Stimulated activated CD4-positive, alpha-beta T cell treated with anti-CD3 and anti-CD28 coated beads, Interleukin-1b, Interleukin-23, amount 100 ng/mL, for 4 hours (primary cell): ENCODE measurements around the gene WNT9A.

Experiments
- DNase-seq, 2 donors: peaks; one replicate each; pipeline ENCODE4 v3.0.0-alpha.2; 2020; ENCODE audit warnings: low read depth in 2 of 2

WNT9A gene

GRCh38 chr1:227924168-227924832, 23.4 kb downstream of the WNT9A start:
- DNase-seq: no peak

- no peak for DNase-seq
Measured at GRCh38 chr1:227923353-227924167, 24.2 kb downstream of the WNT9A start.

- no peak for DNase-seq
Measured at GRCh38 chr1:227922501-227923352, 25.0 kb downstream of the WNT9A start.

- DNase-seq: no peak
Measured at GRCh38 chr1:227921461-227922185, 26.1 kb downstream of the WNT9A start.

GRCh38 chr1:227920896-227921295, 26.8 kb downstream of the WNT9A start:
- no peak for DNase-seq

- no peak for DNase-seq
Measured at GRCh38 chr1:227920426-227920825, 27.3 kb downstream of the WNT9A start.

- no peak for DNase-seq
Measured at GRCh38 chr1:227919906-227920305, 27.8 kb downstream of the WNT9A start.

GRCh38 chr1:227918736-227919135, 29.0 kb downstream of the WNT9A start:
- no peak for DNase-seq

GRCh38 chr1:227918083-227918700, 29.5 kb downstream of the WNT9A start:
- no peak for DNase-seq

- no peak for DNase-seq
Measured at GRCh38 chr1:227917081-227917950, 30.4 kb downstream of the WNT9A start.

GRCh38 chr1:227916655-227917054, 31.1 kb downstream of the WNT9A start:
- DNase-seq: no peak

GRCh38 chr1:227915564-227916553, 31.9 kb downstream of the WNT9A start:
- no peak for DNase-seq

GRCh38 chr1:227914801-227915563, 32.8 kb downstream of the WNT9A start:
- DNase-seq: no peak

- no peak for DNase-seq
Measured at GRCh38 chr1:227913764-227914721, 33.7 kb downstream of the WNT9A start.

- DNase-seq: no peak
Measured at GRCh38 chr1:227913396-227913763, 34.4 kb downstream of the WNT9A start.

GRCh38 chr1:227912866-227913265, 34.9 kb downstream of the WNT9A start:
- no peak for DNase-seq

- DNase-seq: no peak
Measured at GRCh38 chr1:227911376-227911775, 36.4 kb downstream of the WNT9A start.
